Stimulated activated CD4-positive, alpha-beta T cell treated with anti-CD3 and anti-CD28 coated beads, Interleukin-1b, Interleukin-23, amount 100 ng/mL, for 48 hours (primary cell): Measurements from ENCODE around the gene METTL9.
A peak's percentile ranks its signal among the peaks of the same experiment; 100 is the strongest.
"Not testable (repeated sequence)": the region's sequence is repeated elsewhere in the genome, so short reads cannot be mapped to it uniquely, and the experiment has no call there.

Experiments used
- DNase-seq: peaks from one replicate; pipeline ENCODE4 v3.0.0-alpha.2; 2020

The METTL9 gene

DNA sequence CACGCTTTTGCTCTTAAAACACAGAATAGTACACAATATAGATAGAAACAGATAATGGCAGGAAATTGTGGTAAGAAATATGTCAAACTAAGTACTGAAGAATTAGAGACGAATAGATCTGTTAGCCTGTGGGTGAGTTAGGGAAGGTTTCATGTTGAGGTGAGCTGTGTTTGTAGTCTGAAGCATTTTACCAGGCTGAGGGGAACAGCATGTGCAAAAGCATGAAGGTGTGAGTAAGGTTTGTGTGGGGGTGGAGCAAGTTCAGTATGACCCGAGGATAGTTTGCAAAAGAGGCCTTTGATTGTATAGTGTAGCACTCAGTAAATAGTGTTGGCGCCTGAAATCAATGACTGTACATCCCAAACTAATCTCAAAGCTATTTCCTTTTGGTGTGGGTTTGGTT lies 39.2 kb downstream of the METTL9 start:
- DNase-seq = peak; percentile 44

DNA sequence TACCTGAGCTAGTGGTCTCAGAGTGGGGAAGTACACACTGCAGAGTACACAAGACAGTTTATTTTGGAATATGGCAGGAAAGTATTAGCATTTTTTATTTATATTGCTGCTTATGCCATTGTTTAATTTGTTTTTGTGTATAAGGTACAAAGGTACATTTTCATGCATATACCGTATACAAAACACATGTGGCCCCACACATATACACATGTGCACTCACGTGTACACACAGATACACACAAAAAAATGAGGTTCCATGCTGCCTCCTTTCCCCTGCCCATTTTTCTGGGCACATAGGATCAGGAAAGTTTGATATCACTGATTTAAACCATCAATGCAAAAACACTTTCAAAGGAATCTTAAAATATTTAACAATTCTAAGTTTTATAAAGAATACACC lies 40.1 kb downstream of the METTL9 start:
- no peak for DNase-seq

DNA sequence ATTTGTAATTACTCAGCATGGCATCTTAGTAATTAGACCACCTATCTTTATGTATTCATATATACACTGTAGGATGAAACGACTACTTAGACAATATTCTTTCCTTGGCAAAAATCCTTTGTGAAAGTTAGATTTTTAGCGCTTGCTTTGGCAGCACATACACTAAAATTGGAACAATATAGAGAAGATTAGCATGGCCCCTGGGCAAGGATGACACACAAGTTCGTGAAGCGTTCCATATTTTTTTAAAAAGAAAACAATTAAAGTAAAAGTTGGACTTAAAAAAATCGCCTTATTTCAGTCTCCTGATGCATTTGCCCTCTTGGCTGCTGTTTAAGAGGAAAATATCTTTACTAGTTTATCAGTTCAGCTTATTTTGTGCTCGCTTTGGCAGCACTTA lies 42.5 kb downstream of the METTL9 start:
- no peak for DNase-seq

DNA sequence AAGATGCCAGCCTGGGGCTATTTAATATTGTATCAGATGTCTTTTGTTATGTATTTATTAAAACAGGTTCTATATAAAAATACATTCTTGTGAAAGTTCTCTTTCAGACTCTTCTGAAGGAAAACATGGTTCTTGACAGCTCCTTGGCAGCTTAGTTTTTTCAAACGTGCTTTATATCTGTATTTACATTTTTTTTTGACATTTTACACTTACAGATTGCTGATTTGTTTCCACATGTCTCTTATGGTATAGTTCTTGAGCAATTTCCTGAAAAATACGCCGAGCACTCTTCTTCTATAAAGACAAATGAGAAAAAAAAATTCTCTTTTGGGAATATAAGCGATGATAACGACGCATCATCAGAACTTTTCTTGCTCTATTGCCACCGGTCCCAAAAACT lies 43.5 kb downstream of the METTL9 start:
- no peak for DNase-seq

DNA sequence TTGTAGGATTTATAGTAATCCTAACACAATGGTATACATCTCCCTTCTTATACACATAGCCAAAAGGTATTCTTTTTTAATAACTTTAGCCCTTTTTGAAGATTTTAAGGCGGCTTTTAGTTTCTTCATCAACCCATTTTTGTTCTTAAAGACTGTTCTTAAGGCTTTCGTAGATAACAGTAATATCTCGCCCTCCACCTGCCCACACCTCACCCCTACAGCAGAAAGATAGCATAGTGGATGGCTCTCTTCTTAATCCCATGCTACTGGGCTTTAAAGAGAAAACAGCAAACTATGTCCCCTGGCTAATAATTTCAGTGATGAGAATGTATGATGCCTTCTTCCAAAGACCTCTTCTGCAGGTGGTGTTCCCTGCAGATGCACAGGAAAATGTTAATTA lies 44.4 kb downstream of the METTL9 start:
- DNase-seq = no peak

DNA sequence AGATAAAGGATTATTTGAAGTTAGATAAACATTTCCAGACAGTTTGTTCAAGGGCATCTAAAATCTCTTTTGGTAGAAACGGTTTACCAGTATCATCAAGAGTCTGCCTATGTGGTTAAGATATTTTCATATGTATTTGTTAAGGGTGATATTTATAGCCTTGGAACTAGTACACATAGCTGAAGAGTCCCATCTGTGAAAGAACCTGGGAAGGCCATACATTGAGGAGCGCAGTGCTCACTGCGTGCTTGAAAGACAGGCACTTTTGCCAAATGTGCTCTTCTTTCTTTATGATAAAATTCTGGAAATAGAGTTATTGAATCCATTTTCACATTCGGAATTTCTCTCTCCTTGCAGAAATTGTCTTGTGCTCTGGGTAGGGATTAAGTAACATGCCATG lies 45.3 kb downstream of the METTL9 start:
- DNase-seq = no peak

DNA sequence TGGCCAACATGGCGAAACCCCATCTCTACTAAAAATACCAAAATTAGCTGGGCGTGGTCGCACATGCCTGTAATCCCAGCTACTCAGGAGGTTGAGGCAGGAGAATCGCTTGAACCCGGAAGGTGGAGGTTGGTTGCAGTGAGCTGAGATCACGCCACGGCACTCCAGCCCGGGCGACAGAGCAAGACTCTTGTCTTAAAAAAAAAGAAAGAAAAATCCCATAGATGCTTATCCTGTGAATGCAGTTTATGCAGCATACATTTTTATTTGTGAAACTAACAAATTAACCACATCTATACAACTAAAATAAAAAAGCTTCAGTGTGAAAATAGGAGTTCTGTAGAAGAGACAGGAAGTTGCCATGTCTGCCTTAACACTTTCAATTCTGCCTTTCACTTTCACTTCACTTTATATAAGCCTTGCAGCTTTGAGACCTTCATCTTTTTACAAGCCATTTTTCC lies 45.9 kb downstream of the METTL9 start:
- no peak for DNase-seq

DNA sequence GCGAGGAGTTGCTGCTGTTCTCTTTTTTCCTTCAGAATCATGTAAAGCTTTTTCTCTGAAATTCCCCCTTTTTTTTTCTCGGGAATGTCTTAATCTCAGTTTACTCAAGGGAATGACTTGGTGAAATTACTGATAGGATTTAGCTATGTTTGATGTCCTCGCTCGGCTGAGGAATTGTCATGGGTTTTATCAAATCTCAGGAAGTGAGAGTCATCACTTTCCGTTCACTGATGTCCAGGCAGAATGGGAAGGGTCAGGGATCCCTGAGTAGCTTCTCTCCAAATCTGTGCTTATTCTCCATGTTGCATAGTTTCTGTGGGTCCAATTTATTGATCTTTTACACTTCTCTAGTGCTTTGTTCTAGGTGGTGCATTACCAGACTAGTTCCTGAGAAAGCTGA lies 46.7 kb downstream of the METTL9 start:
- no peak for DNase-seq

DNA sequence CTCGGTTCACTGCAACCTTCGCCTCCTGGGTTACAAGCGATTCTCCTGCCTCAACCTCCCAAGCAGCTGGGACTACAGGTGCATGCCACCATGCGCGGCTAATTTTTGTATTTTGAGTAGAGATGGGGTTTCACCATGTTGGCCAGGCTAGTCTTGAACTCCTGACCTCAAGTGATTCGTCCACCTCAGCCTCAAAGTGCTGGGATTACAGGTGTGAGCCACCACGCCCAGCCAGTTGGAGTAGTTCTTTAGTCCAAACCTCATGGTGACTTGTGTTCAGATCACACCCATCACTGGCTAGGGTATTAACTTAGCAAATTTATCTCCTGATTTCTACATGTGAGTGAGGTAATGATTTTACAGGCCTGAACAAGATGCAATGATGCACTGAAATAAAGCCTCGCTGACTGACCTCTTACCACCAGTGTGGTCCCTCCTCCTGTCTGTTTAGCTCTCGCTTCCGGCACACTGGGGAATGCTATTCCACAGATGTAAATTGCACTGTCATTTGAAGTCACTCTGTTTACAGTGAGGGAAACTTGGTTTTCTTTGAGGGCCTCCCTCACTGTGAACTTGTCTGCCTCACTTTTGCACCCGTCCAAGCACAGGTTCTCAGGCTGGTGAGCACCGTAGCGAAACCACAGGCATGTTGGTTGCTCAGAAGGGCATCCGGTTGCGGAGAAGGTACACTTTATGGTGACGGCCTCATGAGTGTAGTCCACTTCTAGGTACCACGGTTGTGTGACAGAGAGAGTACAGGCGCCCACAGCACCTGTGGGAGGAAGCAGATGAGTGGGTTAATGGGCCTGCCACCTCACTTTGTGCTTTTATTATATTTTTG lies 47.6 kb downstream of the METTL9 start:
- peak; percentile 88 for DNase-seq

DNA sequence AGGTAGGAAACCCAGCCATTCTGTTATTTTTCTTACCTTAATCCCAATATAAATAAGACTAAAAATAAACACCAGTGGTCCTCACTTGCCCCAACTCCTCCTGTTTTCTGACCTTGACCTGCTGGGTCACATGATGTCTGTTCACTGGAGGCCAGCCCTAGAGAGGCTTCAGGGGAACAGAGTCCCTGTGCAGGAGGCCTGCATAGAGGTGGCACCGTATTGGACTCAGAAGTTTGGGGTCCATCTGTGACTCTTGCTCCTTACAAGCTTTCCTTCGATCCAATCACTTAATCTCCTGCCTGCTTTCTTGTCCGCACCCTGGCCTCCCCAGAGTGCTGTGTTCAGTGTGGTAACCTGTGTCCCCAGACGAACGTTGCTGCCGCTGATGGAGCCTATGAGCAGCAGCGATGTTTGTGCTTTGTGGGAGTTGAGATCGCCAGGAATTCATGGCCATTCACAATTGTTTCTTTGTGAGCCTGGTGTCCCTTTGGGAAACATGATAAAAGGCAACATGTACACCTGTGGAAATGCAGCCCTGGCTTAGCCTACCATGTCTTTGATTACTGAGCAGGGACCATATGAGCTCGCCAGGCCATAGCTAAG lies 48.3 kb downstream of the METTL9 start:
- DNase-seq = no peak

DNA sequence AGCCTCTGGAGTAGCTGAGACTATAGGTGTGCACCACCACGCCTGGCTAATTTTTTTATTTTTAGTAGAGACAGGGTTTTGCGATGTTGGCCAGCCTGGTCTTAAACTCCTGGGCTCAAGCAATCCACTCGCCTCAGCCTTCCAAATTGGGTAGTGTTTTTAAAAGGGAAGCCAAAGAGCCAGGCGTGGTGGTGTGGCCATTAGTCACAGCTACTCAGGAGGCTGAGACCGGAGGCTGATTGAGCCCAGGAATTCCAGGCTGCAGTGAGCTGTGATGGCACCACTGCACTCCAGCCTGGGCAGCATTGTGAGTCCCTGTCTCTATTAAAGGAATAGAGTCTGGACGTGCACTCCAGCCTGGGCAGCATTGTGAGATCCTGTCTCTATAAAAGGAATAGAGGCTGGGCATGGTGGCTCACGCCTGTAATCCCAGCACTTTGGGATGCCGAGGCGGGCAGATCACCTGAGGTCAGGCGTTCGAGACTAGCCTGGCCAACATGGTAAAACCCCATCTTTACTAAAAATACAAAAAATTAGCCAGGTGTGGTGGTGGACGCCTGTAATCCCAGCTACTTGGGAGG lies 50.5 kb downstream of the METTL9 start:
- not testable (repeated sequence) for DNase-seq

DNA sequence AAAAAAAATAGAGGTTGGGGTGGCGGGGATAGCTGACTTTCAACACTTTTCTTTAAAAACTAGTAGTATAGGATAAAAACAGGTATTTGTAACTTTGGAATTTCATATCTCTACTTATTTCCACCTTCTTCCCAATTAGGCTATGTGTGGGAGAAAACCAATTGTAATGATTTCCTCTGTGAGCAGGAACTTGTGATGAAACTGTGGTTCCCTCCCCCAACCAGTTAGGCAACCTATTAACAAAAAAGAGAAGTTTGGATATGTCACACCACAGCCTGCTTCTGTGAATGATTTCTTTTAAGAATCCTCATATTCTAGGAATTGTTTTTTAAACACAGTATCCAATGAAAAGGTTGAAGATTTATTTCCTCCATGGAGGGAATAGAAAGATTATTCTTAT lies 51.1 kb downstream of the METTL9 start:
- DNase-seq = no peak

DNA sequence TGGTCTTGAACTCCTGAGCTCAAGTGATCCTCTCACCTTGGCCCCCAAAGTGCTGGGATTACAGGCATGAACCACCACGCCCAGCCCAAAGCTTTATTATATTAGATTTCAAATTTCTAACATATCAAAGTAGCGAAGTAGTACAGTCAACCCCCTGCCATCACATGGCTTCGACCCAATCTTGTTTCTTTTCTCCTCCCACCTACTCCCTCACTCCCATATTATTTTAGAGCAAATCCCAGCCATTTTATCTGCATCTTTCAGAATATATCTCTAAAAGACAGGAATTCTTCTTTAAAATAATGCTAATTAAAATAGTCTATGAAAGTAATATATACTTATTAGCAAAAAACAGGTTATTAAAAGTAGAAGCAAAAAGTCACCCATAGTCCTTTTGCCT lies 52.1 kb downstream of the METTL9 start:
- DNase-seq = no peak

DNA sequence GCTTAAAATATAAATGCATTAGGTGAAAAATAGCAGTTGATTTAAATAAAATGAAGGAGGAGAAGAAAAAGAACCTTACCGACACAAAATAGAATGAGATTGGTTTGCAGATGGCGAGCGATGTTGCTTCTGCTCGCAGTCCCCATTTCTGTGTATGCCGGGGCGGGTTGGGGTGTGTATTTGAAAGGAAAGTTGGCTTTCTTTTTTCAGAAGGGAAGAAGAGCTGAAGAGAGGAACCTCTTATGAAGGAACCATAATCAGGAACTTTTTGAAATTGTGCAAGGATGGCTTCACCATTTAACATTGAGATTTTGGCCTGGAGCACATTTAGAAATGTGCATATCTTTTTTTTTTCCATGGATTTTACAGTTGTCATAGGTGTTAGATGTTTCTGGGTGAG lies 53.1 kb downstream of the METTL9 start, which contains the start of gene IGSF6:
IGSF6 (minus strand) TSS at position 156 of the 400 bp plus-strand sequence; CDS start at position 146, 10 bp downstream.
- DNase-seq = no peak

DNA sequence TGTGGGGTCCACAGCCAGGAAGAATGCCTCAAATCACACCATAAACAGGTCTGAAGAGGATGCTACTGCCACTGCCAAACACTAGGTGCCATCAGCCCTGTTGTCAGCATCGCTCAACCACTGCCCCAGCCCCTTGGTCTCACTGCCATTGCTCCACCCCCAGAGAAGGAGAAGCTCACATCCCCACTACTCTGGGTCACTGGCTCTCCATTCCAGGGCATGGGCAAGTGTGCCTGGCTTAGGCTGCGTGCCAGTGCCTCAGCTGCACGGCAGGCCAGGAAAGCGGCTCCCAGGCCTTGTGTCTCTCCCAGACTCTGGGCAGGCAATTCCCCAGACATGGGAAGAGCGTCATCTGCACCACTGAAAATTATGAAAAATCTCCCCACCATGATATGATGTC lies 54.2 kb downstream of the METTL9 start:
- no peak for DNase-seq

DNA sequence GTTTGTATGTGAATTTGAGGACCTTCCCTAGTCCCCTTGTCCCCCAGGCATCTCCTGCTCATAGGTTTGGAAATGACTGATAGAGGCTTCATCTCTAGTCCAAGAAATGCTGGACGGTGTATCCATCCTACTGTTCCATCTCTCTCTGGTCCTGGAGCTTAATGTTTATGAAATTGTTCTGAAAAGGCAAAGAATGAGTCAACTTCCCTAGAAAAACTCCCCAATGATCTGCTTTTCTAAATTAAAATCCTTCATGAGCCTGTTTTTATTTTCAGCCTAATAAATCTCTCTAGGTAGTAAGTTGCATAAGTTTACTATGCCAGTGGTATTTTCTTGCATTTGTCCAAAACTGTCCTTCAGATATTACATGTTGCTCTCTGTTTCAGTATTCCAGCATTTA lies 55.1 kb downstream of the METTL9 start:
- DNase-seq = no peak

DNA sequence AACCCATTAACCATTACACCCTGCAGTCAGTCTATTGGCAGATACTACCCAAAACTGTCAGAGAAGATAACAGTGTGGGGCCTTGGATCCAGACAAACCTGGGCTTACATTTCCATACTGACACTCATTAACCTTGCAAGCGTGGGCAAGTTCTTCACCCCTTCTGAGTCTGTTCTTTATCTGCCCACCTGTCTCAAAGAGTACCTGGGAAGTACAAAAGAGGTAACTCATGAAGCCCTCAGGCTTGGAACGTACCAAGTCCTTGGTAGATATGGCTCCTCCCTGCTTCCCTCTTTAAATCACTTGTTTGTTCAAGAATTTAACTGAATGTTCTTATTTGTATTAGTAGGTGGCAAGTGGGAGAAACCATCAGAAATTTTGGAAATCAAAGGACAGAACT lies 55.5 kb downstream of the METTL9 start:
- DNase-seq = no peak

DNA sequence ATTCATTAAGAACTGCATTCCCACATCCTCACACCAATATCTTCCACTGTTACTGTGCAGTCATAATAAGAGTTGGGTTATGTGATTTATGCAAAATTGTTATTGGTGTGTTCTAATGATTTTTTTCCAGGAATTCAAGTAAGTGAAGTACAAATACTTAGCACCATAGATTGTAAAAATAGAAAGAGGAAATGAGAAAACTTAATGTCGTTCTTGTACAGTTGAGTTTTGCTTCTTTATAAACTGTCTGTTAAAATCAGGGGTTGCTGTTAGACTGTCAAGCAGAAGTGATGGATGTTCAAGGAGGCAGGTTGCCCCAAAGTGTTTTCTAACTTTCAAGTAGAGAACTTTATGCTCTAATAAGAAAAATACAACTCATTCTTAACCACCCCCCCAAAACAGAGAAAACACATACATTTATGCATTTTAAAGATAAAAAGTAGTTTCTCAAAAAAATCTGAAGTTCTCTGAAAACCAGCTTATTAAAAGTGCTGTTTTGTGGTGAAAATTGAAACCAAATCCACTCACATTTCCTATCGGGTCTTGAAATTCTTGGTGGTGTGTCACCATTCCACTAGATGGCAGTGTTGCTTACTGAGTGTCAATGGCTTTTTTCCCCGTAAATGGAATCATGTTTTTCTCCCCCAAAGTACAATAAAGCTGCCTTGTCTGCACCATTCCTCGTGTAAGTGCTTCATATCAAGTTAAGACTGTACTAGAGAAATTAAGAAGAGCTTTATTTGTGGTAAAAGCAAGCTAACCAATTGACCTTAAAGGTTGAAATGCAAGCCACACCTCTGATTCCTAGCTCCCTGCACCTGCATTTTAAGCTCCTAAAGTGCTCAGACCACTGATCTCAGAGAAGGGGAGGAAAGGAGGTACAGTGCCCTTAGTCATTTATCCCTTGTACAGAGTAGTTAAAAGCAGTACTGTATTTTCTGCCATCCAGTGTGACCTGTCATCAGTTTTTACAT lies 57.7 kb downstream of the METTL9 start:
- no peak for DNase-seq

DNA sequence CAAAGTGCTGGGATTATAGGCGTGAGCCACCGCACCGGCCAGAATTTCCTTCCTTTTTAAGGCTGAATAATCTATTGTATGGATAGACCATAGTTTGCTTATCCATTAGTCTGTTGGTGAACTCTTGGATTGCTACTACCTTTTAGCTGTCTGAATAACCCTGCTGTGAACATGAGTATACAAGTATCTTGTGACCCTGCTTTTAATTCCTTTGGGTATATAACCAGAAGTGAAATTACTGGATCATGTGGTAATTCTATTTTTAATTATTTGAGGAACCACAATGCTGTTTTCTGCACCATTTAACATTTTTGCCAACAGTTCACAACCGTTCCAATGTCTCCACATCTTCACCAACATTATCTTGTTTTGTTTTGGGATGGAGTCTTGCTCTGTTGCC lies 59.7 kb downstream of the METTL9 start:
- no peak for DNase-seq

DNA sequence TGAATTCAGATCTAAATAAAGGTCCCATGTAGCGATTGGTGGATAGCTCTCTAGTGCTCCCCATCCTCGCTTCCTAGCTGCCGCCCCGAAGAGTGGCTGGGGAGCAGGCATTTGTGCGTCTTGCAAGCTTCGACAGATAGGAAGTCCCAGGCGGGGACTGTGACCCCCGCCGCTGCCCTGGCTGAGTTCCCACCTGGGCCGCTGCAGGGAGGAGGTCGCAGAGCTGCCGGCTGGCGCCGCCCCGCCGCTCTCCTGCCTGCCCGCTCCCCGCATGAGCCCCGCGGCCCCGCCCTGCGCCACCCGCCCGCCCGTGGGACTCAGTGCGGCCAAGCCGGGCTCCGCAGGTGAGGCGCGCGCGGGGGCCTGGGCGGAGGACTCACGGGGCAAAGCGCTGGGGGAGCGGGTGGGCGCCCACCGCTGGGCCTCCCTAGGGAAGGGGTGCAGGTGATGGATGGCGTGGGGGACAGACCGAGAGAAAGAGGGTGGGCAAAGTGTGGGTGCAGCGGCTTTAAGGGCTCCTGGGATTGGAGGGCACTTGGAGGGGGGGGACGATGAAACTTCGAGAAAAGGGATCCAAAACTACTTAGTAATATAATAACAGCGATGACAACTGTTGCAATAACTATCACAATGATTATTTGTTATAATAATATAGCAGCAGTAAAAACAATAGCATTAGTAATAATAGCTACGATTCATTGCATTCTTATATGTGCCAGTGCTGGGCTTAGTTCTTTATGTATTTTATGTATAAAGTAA lies 64.7 kb downstream of the METTL9 start, which contains the start of gene OTOA:
OTOA (plus strand) TSS at position 80 of the 759 bp plus-strand sequence. CDS start 14,547 bp downstream, outside the sequence.
- DNase-seq = no peak

DNA sequence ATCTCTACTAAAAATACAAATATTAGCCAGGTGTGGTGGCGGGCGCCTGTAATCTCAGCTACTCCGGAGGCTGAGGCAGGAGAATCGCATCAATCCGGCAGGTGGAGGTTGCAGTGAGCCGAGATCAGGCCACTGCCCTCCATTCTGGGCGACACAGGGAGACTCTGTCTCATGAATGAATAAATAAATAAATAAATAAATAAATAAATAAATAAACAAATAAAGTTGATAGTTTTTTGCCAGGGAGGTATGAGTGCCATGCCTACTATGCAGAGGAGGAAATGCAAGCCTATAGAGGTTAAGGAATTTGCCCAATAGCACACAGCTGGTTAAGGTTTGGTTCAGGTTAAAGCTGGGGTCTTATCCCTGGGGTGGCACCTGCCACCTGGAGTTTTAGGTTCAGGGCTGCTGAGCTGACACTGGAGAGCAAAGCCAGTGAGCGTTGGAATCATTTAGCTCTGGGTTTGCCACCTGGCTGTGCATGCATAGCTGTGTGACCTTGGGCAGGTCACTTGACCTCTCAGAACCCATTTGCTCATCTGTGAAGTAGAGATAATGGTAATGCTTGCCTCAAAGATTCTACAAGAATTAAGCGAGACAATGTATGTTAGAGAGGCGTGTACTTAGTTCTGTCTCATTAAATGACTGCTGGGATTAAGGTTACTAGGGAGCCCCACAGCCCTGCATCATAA lies 65.6 kb downstream of the METTL9 start:
- no peak for DNase-seq
